Caco-2 (cell line): Measurements from ENCODE around the gene DTL. TPM values are rescaled to one million over a fixed set of nuclear protein-coding genes. Genes with fewer than 3 reads are reported as not detected.

Experiments used
- Bru-seq: library from RNA; stranded (reverse); fragments of 400-500 nt; gene quantifications from one replicate; lab custom pipeline; 2021; lab: Mats Ljungman, UMichigan
- BruChase-seq, 2 experiments: library from RNA; stranded (reverse); fragments of 400-500 nt; gene quantifications; one replicate each; lab custom pipeline; 2021; lab: Mats Ljungman, UMichigan
- BruUV-seq: library from RNA; stranded (reverse); fragments of 400-500 nt; replicated peaks from 2 replicates; lab custom pipeline; 2021; lab: Mats Ljungman, UMichigan
- CTCF ChIA-PET: fragments of 300-600 bp; sonication (Branson Sonifier 250); formaldehyde crosslinking; loops from one replicate; lab custom pipeline; 2022; ENCODE audit warnings: antibody characterized with exemption; lab: Charles Lee
- POLR2A ChIA-PET: fragments of 300-600 bp; sonication (Branson Sonifier 250); formaldehyde crosslinking; loops from one replicate; lab custom pipeline; 2022; ENCODE audit warnings: antibody characterized with exemption; lab: Charles Lee
- DNase-seq, 2 experiments: peaks; one replicate each; pipeline versions ENCODE4 v3.0.0 to v3.0.0-alpha.2; 2020 to 2022
- H3K27me3 ChIP-seq: replicated peaks from 2 replicates; pipeline ENCODE4 v1.6.0; 2011; ENCODE audit warnings: low read length; ENCODE audit not compliant: control insufficient read depth, insufficient read depth
- H3K36me3 ChIP-seq: 2 replicates; pipeline ENCODE4 v1.5.1; 2011; ENCODE audit warnings: low read length; ENCODE audit not compliant: control insufficient read depth, insufficient read depth
- H3K4me1 ChIP-seq: fragments of 250-450 bp; sonication (Bioruptor Pico); 2 replicates; pipeline ENCODE4 v1.5.1; 2020; ENCODE audit warnings: mild to moderate bottlenecking
- H3K4me3 ChIP-seq: 2 replicates; pipeline ENCODE4 v1.5.1; 2011; ENCODE audit warnings: low read depth, mild to moderate bottlenecking, control low read depth, low read length
- H3K9me3 ChIP-seq: fragments of 250-450 bp; sonication (Bioruptor Pico); 2 replicates; pipeline ENCODE4 v1.5.1; 2020; ENCODE audit warnings: mild to moderate bottlenecking, moderate library complexity
- H3K27ac Mint-ChIP-seq: one replicate; pipeline ENCODE4 v1.8.0; 2022; ENCODE audit warnings: mixed read lengths; ENCODE audit not compliant: unreplicated experiment
- H3K27me3 Mint-ChIP-seq: one replicate; pipeline ENCODE4 v1.8.0; 2022; ENCODE audit warnings: mixed read lengths; ENCODE audit not compliant: insufficient read depth, unreplicated experiment
- H3K36me3 Mint-ChIP-seq: one replicate; pipeline ENCODE4 v1.8.0; 2022; ENCODE audit warnings: mild to moderate bottlenecking, mixed read lengths; ENCODE audit not compliant: insufficient read depth, unreplicated experiment
- H3K4me1 Mint-ChIP-seq: one replicate; pipeline ENCODE4 v1.8.0; 2022; ENCODE audit warnings: low read depth, mixed read lengths; ENCODE audit not compliant: unreplicated experiment
- H3K4me3 Mint-ChIP-seq: one replicate; pipeline ENCODE4 v1.8.0; 2022; ENCODE audit warnings: mild to moderate bottlenecking, moderate library complexity, mixed read lengths; ENCODE audit not compliant: unreplicated experiment
- H3K9me3 Mint-ChIP-seq: one replicate; pipeline ENCODE4 v1.8.0; 2022; ENCODE audit warnings: mixed read lengths; ENCODE audit not compliant: unreplicated experiment
- CTCF ChIP-seq, 2 experiments: fragments of 200-600 bp in 1 of 2; IDR thresholded peaks; 1 replicate in 1 of 2; 2 replicates in 1 of 2; pipeline versions ENCODE4 v1.5.1 to v1.8.0; 2011 to 2022; ENCODE audit warnings: antibody characterized with exemption in 1 of 2, control low read depth in 1 of 2, inconsistent platforms in 1 of 2, low read depth in 1 of 2, low read length in 1 of 2, mild to moderate bottlenecking in 1 of 2, moderate library complexity in 1 of 2; ENCODE audit not compliant: insufficient read depth in 1 of 2, severe bottlenecking in 1 of 2, unreplicated experiment in 1 of 2
- intact Hi-C: fragments of 100-400 bp; cut with micrococcal nuclease; formaldehyde crosslinking; loops from one replicate; pipeline ENCODE4 v1.10.0; 2022; ENCODE audit not compliant: unreplicated experiment
- long read RNA-seq: library from polyadenylated mRNA; stranded (forward); transcript quantifications from one replicate; pipeline ENCODE4 v2.0.0, GENCODE V29; 2022
- total RNA-seq: library from RNA; stranded (reverse); gene quantifications from 2 replicates; pipeline ENCODE4 v1.2.3, GENCODE V29; 2022

The DTL gene
- total RNA-seq (20.3 and 23.6 TPM in 2 replicates), Bru-seq, nascent RNA (percentile 82 among the genes with signal in this experiment), BruChase-seq, experiment 1, labeled RNA remaining after a 2-hour chase (percentile 76 among the genes with signal in this experiment), BruChase-seq, experiment 2, labeled RNA remaining after a 6-hour chase (percentile 62 among the genes with signal in this experiment)
- long read RNA-seq, full-length matches to known transcripts = 32 of 38 reads
- long read RNA-seq, partial matches to known transcripts = 2 of 38 reads
- long read RNA-seq, other reads (novel, unspliced or antisense) = 4 of 38 reads

DNA sequence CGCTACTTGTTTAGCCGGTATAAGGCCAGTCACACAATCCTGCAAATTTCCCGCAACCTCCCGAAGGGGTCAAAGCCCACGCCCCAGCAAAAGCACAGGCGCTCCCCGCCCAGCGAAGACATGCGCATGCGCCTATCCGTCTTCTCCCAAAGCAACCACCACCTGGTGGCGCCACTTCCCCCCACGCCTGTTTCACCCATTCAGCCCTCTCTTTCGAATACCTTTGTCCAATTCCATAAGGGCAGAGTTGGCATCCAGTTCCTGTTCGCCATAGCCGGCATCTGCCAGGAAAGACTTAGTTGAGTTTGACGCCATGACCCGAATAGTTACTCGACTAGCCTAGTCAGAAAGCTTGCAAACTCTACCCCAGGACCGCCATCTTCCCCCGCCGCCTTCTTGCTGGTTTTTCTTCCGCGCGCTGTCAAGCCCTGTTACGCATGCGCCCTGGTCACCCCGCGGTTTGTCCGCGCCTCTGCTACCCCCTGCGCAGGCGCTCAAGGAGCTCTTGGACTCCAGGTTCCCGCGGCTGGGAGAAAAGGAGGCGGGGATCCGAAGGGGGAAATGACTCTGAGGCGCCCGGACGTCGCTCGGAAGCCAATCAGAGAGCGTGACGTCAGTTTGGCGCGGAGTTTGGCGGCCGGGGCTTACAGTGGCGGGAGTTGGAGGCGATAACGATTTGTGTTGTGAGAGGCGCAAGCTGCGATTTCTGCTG lies at the start of gene DTL, which contains the start of gene INTS7:
TSS of gene DTL (plus strand) at position 626 of the 712 bp plus-strand sequence. CDS start 143 bp downstream, outside the sequence.
TSS of gene INTS7 (minus strand) at position 435 of the 712 bp plus-strand sequence. CDS start at position 315, 120 bp downstream.
- POLR2A ChIA-PET = interaction anchor here (0.5 to 1.7 kb wide), 11 partner anchors 10 to 758 kb away, joined by 3 to 15 read pairs (median 6); partner anchors contain the start of gene NEK2
- H3K4me3 Mint-ChIP-seq = peak within 1 kb of the TSS; percentile 96
- Histone ChIP-seq H3K36me3 (no peaks in the 10 kb centered on the region), H3K4me3 (peak within 1 kb of the TSS; percentile 85), H3K4me1 (no peaks in the 10 kb centered on the region; the same call in 1 of the 2 replicates), H3K27me3 (no peaks in the 10 kb centered on the region), H3K9me3 (no peaks in the 10 kb centered on the region)
- peaks cover 35% of the 10 kb centered on the region for H3K4me1 Mint-ChIP-seq
- H3K27ac Mint-ChIP-seq = peak within 1 kb of the TSS; percentile 96
- H3K27me3 Mint-ChIP-seq = no peaks in the 10 kb centered on the region
- TSS peak; percentile 68 for BruUV-seq
- peaks cover 27% of the 10 kb centered on the region for H3K36me3 Mint-ChIP-seq
- H3K9me3 Mint-ChIP-seq = no peaks in the 10 kb centered on the region
- intact Hi-C loops = loop anchor here (1.0 to 10.0 kb wide), 5 partner anchors 23 to 360 kb away; partner anchors contain the start of genes LPGAT1 and NEK2
- CTCF ChIA-PET = interaction anchor here (0.6 to 3.5 kb wide), 46 partner anchors 9 to 1661 kb away, joined by 3 to 109 read pairs (median 4); partner anchors contain the start of gene NEK2
- peak; percentile 98 to 99 for DNase-seq
- peak; percentile 88 to 89 for TF ChIP-seq CTCF (IDR thresholded peaks at IDR 0.05; ENCODE audit: insufficient read depth in 1 of 2, low read depth in 1 of 2, low read length in 1 of 2, severe bottlenecking in 1 of 2, unreplicated experiment in 1 of 2)

- ChIA-PET CTCF (no interaction called here), POLR2A (no interaction called here)
- H3K4me3 Mint-ChIP-seq = no peak overlapping the region
- intact Hi-C loops = no loop called here
- no peaks in the 10 kb centered on the region for H3K9me3 ChIP-seq
- H3K4me1 ChIP-seq = peaks cover 13% of the 10 kb centered on the region
- H3K27me3 Mint-ChIP-seq = no peaks in the 10 kb centered on the region
- H3K27ac Mint-ChIP-seq = no peak overlapping the region
- H3K36me3 ChIP-seq = no peaks in the 10 kb centered on the region; the same call in 1 of the 2 replicates
- BruUV-seq = no TSS peak
- no peak overlapping the region for H3K4me3 ChIP-seq
- DNase-seq = no peak
- H3K9me3 Mint-ChIP-seq = no peaks in the 10 kb centered on the region
- H3K4me1 Mint-ChIP-seq = no peaks in the 10 kb centered on the region
- peaks cover 25% of the 10 kb centered on the region for H3K36me3 Mint-ChIP-seq
- no peaks in the 10 kb centered on the region for H3K27me3 ChIP-seq
- no peak for TF ChIP-seq CTCF (IDR thresholded peaks at IDR 0.05; ENCODE audit: insufficient read depth in 1 of 2, low read depth in 1 of 2, low read length in 1 of 2, severe bottlenecking in 1 of 2, unreplicated experiment in 1 of 2)
Observed at GRCh38 chr1:211986628-211987254, 48.8 kb upstream of the DTL start.

DNA sequence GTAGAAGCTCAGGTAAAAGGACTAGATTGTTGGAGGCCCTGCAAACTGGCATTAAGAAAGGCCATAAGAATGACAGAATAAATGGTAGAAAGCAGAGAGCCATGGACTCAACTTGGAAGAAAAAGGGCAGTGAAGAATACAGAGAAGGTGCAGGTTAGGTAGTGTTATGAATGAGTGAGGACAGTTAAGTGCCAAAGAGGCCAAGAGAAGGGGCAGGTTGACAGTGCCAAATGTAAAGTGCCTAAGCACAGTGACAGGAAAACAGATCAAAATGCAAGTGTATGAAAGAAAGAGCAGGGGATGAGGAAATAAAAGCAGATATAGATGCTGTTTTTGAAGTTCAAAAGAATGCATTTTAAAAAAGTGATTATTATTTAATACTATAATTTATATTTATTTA lies 43.9 kb upstream of the DTL start:
- ChIA-PET POLR2A (no interaction called here), CTCF (no interaction called here)

More for the DNA sequence above, 43.9 kb upstream of the DTL start:
- no peak overlapping the region for H3K4me3 Mint-ChIP-seq
- no peaks in the 10 kb centered on the region for H3K27me3 Mint-ChIP-seq
- H3K36me3 ChIP-seq = no peaks in the 10 kb centered on the region; the same call in 1 of the 2 replicates
- intact Hi-C loops = no loop called here
- BruUV-seq = no TSS peak
- DNase-seq = no peak
- peaks cover 26% of the 10 kb centered on the region for H3K36me3 Mint-ChIP-seq
- H3K9me3 ChIP-seq = no peaks in the 10 kb centered on the region
- H3K27ac Mint-ChIP-seq = no peak overlapping the region
- TF ChIP-seq CTCF (IDR thresholded peaks at IDR 0.05; ENCODE audit: insufficient read depth in 1 of 2, low read depth in 1 of 2, low read length in 1 of 2, severe bottlenecking in 1 of 2, unreplicated experiment in 1 of 2) = no peak
- no peaks in the 10 kb centered on the region for H3K4me1 ChIP-seq
- H3K27me3 ChIP-seq = no peaks in the 10 kb centered on the region
- H3K9me3 Mint-ChIP-seq = peaks cover 2% of the 10 kb centered on the region
- no peaks in the 10 kb centered on the region for H3K4me1 Mint-ChIP-seq
- no peak overlapping the region for H3K4me3 ChIP-seq
